Stimulated activated CD8-positive, alpha-beta memory T cell treated with anti-CD3 and anti-CD28 coated beads, Interleukin-7, amount 100 ng/mL, for 4 hours (primary cell): ENCODE measurements around the gene CACNA1D.

Experiments used
- DNase-seq, 2 donors: peaks; one replicate each; pipeline ENCODE4 v3.0.0-alpha.2; 2020; ENCODE audit warnings: low read depth in 2 of 2

Gene CACNA1D

DNA sequence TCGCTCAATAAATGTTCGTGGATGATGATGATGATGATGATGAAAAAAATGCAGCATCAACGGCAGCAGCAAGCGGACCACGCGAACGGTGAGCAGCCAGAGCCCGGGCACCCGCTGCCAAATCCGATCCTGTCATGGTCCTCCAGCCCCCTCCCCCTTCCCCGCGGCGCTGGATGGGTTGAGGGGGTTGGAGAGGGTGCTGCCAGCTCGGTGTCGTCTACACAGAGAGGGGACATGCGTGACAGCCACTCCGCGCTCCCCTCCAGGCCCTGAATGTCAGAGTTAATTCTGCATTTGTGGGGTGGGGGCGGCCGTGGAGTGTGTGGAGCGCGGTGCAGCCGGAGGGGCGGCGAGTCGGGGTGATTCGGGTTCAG is 722 bp downstream of the CACNA1D start:
- DNase-seq: no peak

DNA sequence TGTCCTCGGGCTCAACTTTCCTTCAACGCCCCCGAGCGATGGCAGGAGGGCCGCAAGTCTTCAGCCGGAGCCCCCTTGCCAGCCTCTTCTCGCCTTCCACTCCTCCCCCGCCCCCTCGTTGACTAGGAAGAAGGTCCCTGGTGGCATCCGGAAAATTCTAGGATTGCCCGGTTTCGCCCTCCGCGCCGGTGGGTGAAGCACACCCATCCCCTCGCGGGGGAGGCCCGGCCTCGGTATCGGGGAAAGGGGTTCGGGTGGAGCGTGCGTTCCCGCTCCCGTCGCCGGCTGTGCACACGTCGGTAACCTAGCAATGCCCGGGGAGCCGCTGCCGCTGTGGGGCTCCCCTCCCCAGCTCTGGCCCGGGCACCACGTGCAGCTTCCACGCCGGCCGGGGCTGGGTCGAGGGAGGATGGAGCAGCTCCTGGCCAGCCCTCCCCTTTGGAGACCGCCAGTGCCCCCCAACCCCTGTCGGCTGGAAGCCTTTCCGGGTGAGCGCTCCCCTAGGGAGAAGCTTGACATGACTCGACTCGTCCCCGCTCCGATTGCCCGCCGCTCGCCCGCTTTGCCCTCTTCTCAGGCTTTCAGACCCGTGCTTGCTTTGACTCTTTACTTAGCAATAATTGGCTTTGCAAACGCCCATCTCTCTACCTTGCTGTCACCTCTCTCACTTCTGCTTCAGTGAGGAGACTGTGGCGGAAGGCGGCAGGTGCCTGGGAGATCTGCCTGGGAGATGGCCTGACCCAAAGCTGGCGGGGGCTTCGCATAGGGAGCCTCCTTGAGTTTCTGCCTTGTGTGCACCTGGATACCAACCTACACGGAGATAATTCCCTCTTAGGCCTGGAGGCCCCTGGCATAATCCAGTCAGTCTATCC is 1.3 kb downstream of the CACNA1D start:
- DNase-seq: no peak

- no peak for DNase-seq
These were observed 1.9 kb downstream of the CACNA1D start for GRCh38 chr3:53496392-53496670.

GRCh38 chr3:53496984-53497383 is 2.6 kb downstream of the CACNA1D start:
- no peak for DNase-seq

- DNase-seq: no peak
These were observed 4.6 kb downstream of the CACNA1D start for GRCh38 chr3:53498806-53499641.

DNA sequence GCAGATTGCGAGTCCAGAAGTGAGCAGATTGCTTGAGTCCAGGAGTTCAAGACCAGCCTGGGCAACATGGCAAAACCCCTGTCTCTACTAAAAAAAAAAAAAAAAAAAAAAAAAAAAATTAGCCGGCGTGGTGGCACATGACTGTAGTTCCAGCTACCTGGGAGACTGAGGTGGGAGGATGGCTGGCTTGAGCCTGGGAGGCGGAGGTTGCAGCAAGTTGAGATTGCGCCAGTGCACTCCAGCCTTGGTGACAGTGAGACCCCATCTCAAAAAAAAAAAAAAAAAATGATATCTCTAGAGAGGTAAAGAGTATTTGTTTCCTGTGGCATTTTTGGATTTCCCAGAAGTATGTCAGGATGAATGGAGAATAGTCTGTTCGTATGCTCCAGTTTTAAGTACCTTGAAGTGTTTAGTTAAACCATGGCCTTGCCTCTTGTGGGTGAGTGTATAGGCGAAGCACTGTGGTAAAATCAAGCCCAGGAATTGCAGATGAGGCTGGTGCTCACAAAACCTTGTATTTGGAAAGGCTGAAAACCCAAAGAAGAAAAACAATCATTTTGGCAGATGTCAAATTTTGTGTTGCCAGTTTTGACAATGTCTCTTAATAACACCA is 5.9 kb downstream of the CACNA1D start:
- no peak for DNase-seq

DNA sequence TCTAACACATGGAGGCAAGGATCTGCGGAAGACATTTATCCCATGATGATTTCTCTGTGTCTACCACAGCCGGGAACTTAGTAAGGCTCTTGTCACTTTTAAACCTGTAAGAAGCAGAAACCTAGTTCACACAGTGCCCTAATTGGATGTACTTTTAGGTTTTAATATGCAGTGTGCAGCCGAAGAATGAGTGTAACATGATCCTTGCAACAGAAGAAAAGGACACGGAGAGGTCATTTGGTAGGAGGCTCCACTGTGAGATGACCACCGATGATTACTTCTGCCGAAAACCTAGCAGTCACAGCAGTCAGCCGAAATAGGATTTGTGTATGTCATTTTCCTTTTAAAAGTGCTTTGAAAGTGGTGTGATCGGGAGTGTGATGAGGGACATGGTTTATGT is 6.8 kb downstream of the CACNA1D start:
- no peak for DNase-seq

DNA sequence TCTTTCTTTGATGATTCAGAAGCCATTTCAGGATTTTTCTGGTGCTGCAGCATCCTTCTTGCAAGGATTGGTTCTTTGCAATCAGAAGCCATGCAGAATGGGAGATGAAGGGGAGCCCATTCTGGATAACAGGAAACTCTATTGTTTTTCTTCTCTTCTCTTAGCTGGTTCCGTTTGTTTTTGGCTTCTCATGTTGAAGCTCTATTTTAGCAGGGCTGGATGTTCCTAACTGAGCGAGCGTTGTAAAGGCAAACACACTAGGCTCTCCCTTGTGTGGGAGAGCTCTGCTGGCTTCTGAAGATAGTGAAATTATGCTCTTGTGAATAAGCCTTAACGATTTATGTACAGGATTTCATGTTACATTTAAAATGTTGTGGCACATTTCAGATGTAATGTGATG is 8.3 kb downstream of the CACNA1D start:
- no peak for DNase-seq

- no peak for DNase-seq
These were observed 8.8 kb downstream of the CACNA1D start for GRCh38 chr3:53503195-53503594.

- no peak for DNase-seq
These were observed 11.8 kb downstream of the CACNA1D start for GRCh38 chr3:53506110-53506762.

DNA sequence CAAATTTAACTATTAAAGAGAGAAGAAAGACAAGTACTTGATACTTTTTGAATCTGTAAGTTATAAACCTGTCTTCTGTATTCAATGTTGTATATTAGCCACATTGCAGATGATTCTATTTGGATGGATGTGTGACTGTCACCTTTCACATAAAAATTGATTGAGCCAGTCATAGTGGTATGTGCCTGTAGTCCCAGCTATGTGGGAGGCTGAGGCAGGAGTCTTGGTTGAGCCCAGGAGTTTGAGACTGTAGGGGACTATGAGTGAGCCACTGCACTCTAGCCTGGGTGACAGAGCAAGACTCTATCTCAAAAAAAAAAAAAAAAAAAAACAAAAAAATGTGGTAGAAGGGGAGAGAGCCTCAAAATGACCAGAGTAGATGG is 12.3 kb downstream of the CACNA1D start:
- no peak for DNase-seq

- no peak for DNase-seq
These were observed 15.1 kb downstream of the CACNA1D start for GRCh38 chr3:53509494-53509893.

DNA sequence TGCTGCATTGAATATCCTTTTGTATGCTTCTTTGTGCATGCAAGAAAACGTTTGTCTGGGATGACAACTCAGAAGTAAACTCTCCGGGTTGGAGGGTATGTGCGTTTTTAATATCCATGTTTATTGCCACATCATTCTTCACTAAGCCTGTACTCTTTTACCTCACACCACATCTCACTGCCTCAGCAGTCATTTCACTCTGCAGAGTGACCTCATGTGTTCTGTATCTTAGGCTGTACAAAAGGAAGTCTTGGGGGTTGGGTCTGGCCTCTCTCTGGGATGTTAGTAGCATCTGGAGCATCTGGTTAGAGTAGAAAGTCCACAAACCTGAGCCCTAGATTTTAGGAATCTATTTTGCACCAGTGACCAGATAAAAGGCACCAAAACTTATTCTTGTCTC is 16.1 kb downstream of the CACNA1D start:
- no peak for DNase-seq

GRCh38 chr3:53511246-53511645 is 16.8 kb downstream of the CACNA1D start:
- DNase-seq: no peak

DNA sequence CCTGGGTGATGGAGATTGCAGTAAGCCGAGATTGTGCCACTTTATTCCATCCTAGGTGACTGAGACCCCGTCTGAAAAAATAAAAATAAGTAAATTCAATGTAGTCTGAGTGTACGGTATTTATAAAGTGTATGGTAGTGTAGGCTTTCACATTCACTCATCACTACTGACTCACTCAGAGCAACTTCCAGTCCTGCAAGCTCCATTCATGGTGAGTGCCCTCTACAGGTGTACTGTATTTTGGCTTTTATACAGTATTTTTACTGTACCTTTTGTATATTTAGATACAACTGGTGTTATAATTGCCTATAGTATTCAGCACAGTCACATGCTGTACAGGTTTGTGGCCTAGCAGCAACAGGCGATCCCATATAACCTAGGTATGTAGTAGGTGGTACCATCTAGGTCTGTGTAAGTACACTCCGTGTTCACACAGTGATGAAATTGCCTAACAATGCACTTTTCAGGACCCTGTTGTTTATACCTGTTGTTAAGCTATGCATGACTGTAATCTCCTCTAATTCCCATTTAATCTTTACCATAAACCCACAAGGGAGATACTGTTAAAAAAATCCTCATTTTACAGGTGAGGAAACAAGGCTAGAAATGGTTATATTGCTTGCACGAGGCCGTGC is 19.3 kb downstream of the CACNA1D start:
- DNase-seq: no peak

DNA sequence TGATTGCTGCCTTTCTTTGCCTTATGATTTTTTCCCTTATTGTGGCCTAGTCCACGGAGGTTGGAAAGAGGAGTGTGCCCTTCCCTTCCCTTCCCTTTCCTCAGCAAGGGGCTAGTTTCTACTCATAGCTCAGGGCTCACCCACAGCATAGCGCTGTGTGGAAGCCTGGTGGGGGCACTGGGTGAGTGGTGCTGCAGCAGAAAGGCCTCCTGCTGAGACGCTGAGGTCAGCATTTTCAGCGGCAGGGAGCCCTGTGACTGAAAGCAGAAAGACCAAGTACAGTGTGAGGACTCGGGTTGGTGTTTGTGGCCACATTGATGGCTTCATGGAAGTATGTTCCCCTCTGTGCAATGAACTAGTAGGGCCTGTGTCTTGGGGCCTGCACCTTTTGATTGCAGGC is 21.9 kb downstream of the CACNA1D start:
- DNase-seq: no peak

GRCh38 chr3:53518495-53518981 is 24.1 kb downstream of the CACNA1D start:
- no peak for DNase-seq

DNA sequence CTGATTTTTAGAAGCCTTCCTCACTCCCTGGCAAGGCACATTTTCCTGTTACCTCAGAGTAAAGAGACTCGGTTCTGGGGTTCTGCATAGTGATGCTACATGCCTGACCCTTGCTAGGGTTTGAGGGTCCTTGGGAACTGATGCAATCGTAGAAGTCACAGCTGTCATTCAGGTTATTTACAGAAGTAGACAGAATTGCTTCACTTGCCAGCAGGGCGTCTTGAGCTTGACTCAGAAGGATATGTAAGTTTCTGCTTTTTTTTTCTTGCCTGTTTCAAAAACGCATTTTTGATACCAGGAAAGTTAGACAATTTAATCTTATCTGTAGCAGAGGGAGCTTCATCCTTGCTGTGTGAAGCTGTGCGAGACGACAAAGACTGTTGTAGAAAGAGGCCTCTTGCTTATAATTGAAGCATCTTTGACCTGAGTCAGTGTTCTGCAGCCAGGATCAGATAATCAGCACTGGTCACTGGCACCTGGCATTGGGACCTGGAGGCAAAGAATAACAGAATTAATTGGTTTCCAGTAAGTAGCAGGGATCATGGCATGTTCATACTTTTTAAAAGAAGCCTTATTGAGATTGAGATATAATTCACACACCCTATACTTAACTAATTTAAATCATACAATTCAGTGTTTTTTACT is 24.8 kb downstream of the CACNA1D start:
- DNase-seq: no peak

DNA sequence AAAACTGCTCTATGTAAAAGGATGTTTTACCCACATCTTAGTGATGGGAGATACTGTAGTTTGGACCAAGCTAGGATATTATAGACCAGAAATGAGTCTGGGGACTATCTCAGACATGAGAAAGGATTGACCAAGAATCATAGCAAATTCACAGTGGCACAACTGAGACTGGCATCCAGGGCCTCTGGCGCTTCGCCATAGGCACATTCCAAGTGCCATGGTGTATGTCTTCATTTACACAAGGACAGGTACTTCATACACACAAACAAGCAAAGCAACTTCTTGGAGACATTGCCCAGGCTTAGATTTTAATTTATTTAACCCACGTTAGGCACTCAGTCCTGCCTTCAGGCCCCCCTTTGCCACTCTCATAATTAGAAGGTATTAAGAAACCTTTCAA is 28.9 kb downstream of the CACNA1D start:
- no peak for DNase-seq

DNA sequence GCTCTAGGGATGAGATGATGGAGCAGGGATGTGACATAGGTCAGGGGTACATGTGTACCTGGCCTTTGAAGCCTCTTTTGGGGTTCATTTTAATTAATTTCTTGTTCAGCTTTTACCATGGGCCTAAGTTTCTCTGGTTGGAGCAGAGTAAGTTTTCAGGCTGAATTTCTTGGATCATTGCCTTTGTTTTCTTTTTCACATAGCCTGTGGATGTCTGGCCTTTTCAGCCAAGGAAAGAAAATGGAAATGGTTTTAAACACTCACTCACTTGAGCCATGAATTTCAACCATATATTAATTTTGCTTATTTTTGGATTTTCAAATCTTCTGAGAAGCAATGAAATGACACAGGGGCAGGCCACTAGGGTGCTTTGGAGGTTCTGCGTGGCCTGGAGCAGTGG is 30.2 kb downstream of the CACNA1D start:
- DNase-seq: no peak
